Loucy (cell line): ENCODE results near the gene TSEN54.

Experiments
- H2AFZ ChIP-seq: fragments of 200-600 bp; sonication (generic); 2 replicates; pipeline ENCODE4 v1.6.0; 2016; ENCODE audit warnings: antibody characterized with exemption, mild to moderate bottlenecking, low read length, moderate library complexity
- H3F3A ChIP-seq: fragments of 200-600 bp; 2 replicates; pipeline ENCODE4 v1.6.0; 2016; ENCODE audit warnings: antibody characterized with exemption, low read depth, mild to moderate bottlenecking
- H3K27me3 ChIP-seq: fragments of 200-600 bp; sonication (generic); 2 replicates; pipeline ENCODE4 v1.6.1; 2014; ENCODE audit warnings: low read length, mild to moderate bottlenecking; ENCODE audit not compliant: insufficient read depth, poor library complexity, severe bottlenecking
- H3K36me3 ChIP-seq: fragments of 200-600 bp; sonication (generic); 2 replicates; pipeline ENCODE4 v1.6.1; 2016; ENCODE audit warnings: low read length; ENCODE audit not compliant: insufficient read depth
- H3K4me1 ChIP-seq: fragments of 200-600 bp; sonication (generic); 2 replicates; pipeline ENCODE4 v1.5.1; 2014; ENCODE audit warnings: low read length, mild to moderate bottlenecking; ENCODE audit not compliant: insufficient read depth, poor library complexity, severe bottlenecking
- H3K4me2 ChIP-seq: fragments of 200-600 bp; sonication (generic); 2 replicates; pipeline ENCODE4 v1.6.0; 2014; ENCODE audit warnings: antibody characterized with exemption, low read length, low read depth, mild to moderate bottlenecking; ENCODE audit not compliant: poor library complexity, severe bottlenecking
- H3K4me3 ChIP-seq: fragments of 200-600 bp; sonication (generic); 2 replicates; pipeline ENCODE4 v1.5.1; 2014; ENCODE audit warnings: low read length, mild to moderate bottlenecking, mixed read lengths; ENCODE audit not compliant: poor library complexity, severe bottlenecking
- H3K79me2 ChIP-seq: fragments of 200-600 bp; sonication (generic); 2 replicates; pipeline ENCODE4 v1.6.1; 2014; ENCODE audit warnings: low read length; ENCODE audit not compliant: insufficient read depth
- H3K9ac ChIP-seq: fragments of 200-600 bp; sonication (generic); 2 replicates; pipeline ENCODE4 v1.6.0; 2014; ENCODE audit warnings: mild to moderate bottlenecking, low read depth, low read length, moderate library complexity; ENCODE audit not compliant: poor library complexity, severe bottlenecking
- H3K9me2 ChIP-seq: fragments of 200-600 bp; sonication (generic); replicated peaks from 2 replicates; pipeline ENCODE4 v1.6.1; 2016; ENCODE audit warnings: low read depth, low read length, mixed read lengths
- H3K9me3 ChIP-seq: fragments of 200-600 bp; sonication (generic); 2 replicates; pipeline ENCODE4 v1.6.1; 2014; ENCODE audit warnings: mild to moderate bottlenecking, antibody characterized with exemption, low read length, low read depth; ENCODE audit not compliant: insufficient read depth
- H4K20me1 ChIP-seq: fragments of 200-600 bp; sonication (generic); 2 replicates; pipeline ENCODE4 v1.6.0; 2014; ENCODE audit warnings: antibody characterized with exemption, low read length, mild to moderate bottlenecking; ENCODE audit not compliant: insufficient read depth, poor library complexity, severe bottlenecking
- CTCF ChIP-seq: fragments of 200-600 bp; sonication (generic); conservative IDR thresholded peaks from 2 replicates; pipeline ENCODE4 v1.5.1; 2014; ENCODE audit warnings: mild to moderate bottlenecking, antibody characterized with exemption, low read length
- EZH2phosphoT487 ChIP-seq: fragments of 200-600 bp; IDR thresholded peaks from 2 replicates; pipeline ENCODE4 v1.6.1; 2018; ENCODE audit warnings: antibody characterized with exemption, mild to moderate bottlenecking, moderate library complexity, borderline replicate concordance

TSEN54 gene

GRCh38 chr17:75502072-75502720, 14.1 kb upstream of the TSEN54 start:
- Histone ChIP-seq H3K4me1 (no peaks in the 10 kb centered on the region), H3K4me3 (no peak overlapping the region), H3K9me2 (no peaks in the 10 kb centered on the region), H3K4me2 (no peak overlapping the region), H3K9ac (no peak overlapping the region), H3K79me2 (no peaks in the 10 kb centered on the region), H3K9me3 (no peaks in the 10 kb centered on the region), H3K27me3 (no peaks in the 10 kb centered on the region), H4K20me1 (no peaks in the 10 kb centered on the region), H2AFZ (no peak overlapping the region), H3K36me3 (peaks cover 4% of the 10 kb centered on the region; the same call in 1 of the 2 replicates), H3F3A (no peaks in the 10 kb centered on the region)
- TF ChIP-seq EZH2phosphoT487, result no peak
- no peak for TF ChIP-seq CTCF

DNA sequence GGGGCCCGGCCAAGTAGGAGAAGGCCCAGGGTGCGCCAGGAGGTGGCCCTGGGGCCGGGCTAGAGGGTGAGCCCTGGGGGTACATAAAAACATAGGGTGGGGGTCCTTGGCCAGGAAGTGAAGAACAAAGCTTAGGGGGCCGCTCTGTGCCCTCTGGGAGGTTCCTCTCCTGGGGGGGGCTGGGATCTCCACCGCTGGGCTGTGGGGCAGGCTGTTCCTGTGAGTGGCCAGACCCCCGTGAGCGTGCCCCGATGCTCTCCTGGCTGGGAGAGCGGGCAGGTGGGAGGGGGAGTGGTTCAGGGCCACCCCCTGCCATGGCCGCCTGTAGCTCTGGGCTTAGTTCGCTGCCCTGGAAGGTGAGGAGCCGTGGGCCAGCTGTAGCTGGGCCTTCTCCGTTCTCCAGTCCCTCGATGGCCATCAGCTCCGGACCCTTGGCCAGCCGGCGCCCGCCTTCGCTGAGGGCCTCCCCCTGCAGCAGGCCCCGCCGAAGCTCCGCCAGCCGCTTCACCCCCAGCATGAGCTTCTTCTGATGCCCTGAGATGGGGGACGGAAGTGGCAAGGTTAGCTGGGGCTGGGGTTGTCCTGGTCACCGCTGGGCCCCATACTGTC, 13.5 kb upstream of the TSEN54 start:
- H3K4me2 ChIP-seq, result no peak overlapping the region
- H3K9me3 ChIP-seq, result no peaks in the 10 kb centered on the region
- H3K27me3 ChIP-seq, result no peaks in the 10 kb centered on the region
- H4K20me1 ChIP-seq, result no peaks in the 10 kb centered on the region
- H3F3A ChIP-seq, result no peaks in the 10 kb centered on the region
- TF ChIP-seq CTCF (no peak), EZH2phosphoT487 (no peak)
- H3K79me2 ChIP-seq, result no peaks in the 10 kb centered on the region
- H2AFZ ChIP-seq, result no peak overlapping the region
- H3K4me3 ChIP-seq, result no peak overlapping the region
- no peaks in the 10 kb centered on the region for H3K4me1 ChIP-seq
- H3K9ac ChIP-seq, result no peak overlapping the region
- H3K36me3 ChIP-seq, result peaks cover 4% of the 10 kb centered on the region; the same call in 1 of the 2 replicates
- H3K9me2 ChIP-seq, result no peaks in the 10 kb centered on the region

GRCh38 chr17:75503337-75503950, 12.9 kb upstream of the TSEN54 start:
- no peaks in the 10 kb centered on the region for H3K79me2 ChIP-seq
- H3K4me1 ChIP-seq, result no peaks in the 10 kb centered on the region
- H3K4me3 ChIP-seq, result no peak overlapping the region
- no peak overlapping the region for H2AFZ ChIP-seq
- H3K9ac ChIP-seq, result no peak overlapping the region
- H3F3A ChIP-seq, result no peaks in the 10 kb centered on the region
- peaks cover 4% of the 10 kb centered on the region; the same call in 1 of the 2 replicates for H3K36me3 ChIP-seq
- H3K9me2 ChIP-seq, result no peaks in the 10 kb centered on the region
- H3K4me2 ChIP-seq, result no peak overlapping the region
- no peaks in the 10 kb centered on the region for H4K20me1 ChIP-seq
- TF ChIP-seq EZH2phosphoT487, result no peak
- H3K27me3 ChIP-seq, result no peaks in the 10 kb centered on the region
- H3K9me3 ChIP-seq, result no peaks in the 10 kb centered on the region
